ENCODE results near the gene CETN1. TPM values are rescaled to one million over a fixed set of nuclear protein-coding genes. Genes with fewer than 3 reads are reported as not detected.

The CETN1 gene
- total RNA-seq, 1 experiment from 2014 or later = not detected

- DNase-seq (ENCODE audit: low read depth, low spot score) = no peak
- in situ Hi-C loops (cut with HindIII; ENCODE audit: low pct_unique_long_range_greater_than_20kb, low sequenced_read_pairs) = no loop called here
Measured at GRCh38 chr18:573385-573784, 6.8 kb upstream of the CETN1 start.

- no peak for DNase-seq (ENCODE audit: low read depth, low spot score)
Measured at GRCh38 chr18:574149-574860, 5.9 kb upstream of the CETN1 start.

GRCh38 chr18:574865-575645, 5.1 kb upstream of the CETN1 start:
- in situ Hi-C loops (cut with HindIII; ENCODE audit: low pct_unique_long_range_greater_than_20kb, low sequenced_read_pairs) = no loop called here
- DNase-seq (ENCODE audit: low read depth, low spot score) = no peak

More at GRCh38 chr18:574149-574860, 5.9 kb upstream of the CETN1 start:
- in situ Hi-C loops (cut with HindIII; ENCODE audit: low pct_unique_long_range_greater_than_20kb, low sequenced_read_pairs) = no loop called here

DNA sequence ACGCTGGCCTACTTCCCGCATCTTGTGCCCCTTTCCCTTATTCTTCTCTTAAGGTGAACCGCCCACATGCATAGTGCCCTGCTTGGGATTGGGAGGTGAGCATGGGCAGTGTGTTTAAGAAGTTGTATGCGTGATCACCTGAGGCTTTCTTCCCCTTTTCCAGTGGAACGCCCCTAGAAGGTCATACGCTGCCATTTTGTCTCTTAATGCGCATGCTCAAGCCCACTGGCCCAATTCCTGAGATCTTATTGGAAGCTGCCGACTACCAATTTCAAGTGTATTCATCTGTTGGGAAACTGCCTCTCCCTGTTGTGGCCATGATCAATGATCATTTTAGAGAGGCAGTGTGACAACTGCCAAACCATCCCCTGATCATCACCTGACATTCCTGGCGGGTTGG, 3.3 kb upstream of the CETN1 start:
- DNase-seq (ENCODE audit: low read depth, low spot score) = no peak
- in situ Hi-C loops (cut with HindIII; ENCODE audit: low pct_unique_long_range_greater_than_20kb, low sequenced_read_pairs) = no loop called here

- in situ Hi-C loops (cut with HindIII; ENCODE audit: low pct_unique_long_range_greater_than_20kb, low sequenced_read_pairs) = no loop called here
- no peak for DNase-seq (ENCODE audit: low read depth, low spot score)
Measured at GRCh38 chr18:577643-578375, 2.4 kb upstream of the CETN1 start.

- in situ Hi-C loops (cut with HindIII; ENCODE audit: low pct_unique_long_range_greater_than_20kb, low sequenced_read_pairs) = no loop called here
- DNase-seq (ENCODE audit: low read depth, low spot score) = no peak
Measured at GRCh38 chr18:579238-579637, 942 bp upstream of the CETN1 start.

- no peak for DNase-seq (ENCODE audit: low read depth, low spot score)
- in situ Hi-C loops (cut with HindIII; ENCODE audit: low pct_unique_long_range_greater_than_20kb, low sequenced_read_pairs) = no loop called here
Measured at GRCh38 chr18:581096-581495, 916 bp downstream of the CETN1 start.

- in situ Hi-C loops (cut with HindIII; ENCODE audit: low pct_unique_long_range_greater_than_20kb, low sequenced_read_pairs) = no loop called here
- DNase-seq (ENCODE audit: low read depth, low spot score) = no peak
Measured at GRCh38 chr18:582465-582864, 2.3 kb downstream of the CETN1 start.

DNA sequence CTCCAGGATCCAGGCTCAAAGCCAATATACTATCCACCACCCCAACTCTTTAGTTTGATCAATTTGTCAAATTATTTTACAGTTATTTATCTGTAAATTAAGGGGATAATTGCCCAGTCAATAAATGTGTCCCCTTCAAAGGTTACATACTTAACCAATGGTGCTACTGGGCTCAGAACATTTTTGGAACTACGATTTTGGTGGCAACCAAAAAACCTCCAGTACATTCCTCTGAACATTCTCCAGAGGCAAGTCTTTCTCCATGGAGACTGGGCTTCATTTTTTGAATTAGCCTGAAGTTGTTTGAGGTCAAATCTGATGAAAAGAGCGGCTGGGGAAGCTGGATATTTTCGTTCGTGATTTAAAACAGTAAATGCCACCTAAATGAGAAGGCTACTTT, 14.9 kb downstream of the CETN1 start:
- DNase-seq (ENCODE audit: low read depth, low spot score) = no peak
- in situ Hi-C loops (cut with HindIII; ENCODE audit: low pct_unique_long_range_greater_than_20kb, low sequenced_read_pairs) = no loop called here

DNA sequence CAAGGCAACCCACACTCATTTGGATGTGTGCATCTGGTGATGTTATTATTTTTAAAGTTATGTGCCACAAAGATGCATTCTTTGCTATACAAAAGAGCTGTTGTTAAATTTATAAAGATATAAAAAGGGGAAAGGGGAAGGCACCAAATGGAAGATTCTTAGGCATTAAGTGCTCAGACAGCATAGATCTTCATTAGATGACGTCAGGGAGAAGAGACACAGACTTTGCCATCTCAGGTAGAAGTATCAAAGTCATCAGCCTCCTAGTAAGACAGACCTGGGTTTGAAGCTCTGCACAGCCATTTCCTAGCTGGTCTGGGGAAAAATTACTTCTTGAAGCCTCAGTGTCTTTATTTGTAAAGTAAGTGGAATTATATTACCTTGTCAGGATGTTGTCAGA, 15.4 kb downstream of the CETN1 start:
- in situ Hi-C loops (cut with HindIII; ENCODE audit: low pct_unique_long_range_greater_than_20kb, low sequenced_read_pairs) = no loop called here
- DNase-seq (ENCODE audit: low read depth, low spot score) = peak; percentile 26

- peak; percentile 38 for DNase-seq (ENCODE audit: low read depth, low spot score)
- in situ Hi-C loops (cut with HindIII; ENCODE audit: low pct_unique_long_range_greater_than_20kb, low sequenced_read_pairs) = no loop called here
Measured at GRCh38 chr18:596288-596881, 16.2 kb downstream of the CETN1 start.

DNA sequence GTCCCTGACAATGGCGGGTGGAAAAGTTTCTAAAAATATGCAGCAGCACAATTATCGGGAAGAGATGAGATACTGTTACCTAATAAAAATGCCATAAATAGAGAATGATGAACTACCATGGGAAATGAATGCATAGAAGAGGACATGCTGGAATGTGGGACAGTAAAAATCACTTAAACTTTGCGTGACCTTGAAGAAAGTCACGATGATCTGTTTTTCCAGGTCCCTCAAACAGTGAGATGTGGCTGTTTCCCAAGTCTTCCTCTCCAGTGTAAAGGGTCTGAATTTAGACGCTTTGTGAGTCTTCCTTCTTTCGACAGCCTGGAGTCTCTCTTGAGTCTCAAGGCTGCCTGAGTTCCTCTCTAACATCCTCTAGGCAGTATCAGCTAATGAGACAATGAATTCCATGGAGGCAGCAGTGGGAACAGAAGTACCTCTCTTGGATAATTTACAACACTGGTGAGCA, 18.0 kb downstream of the CETN1 start:
- in situ Hi-C loops (cut with HindIII; ENCODE audit: low pct_unique_long_range_greater_than_20kb, low sequenced_read_pairs) = no loop called here
- no peak for DNase-seq (ENCODE audit: low read depth, low spot score)

DNA sequence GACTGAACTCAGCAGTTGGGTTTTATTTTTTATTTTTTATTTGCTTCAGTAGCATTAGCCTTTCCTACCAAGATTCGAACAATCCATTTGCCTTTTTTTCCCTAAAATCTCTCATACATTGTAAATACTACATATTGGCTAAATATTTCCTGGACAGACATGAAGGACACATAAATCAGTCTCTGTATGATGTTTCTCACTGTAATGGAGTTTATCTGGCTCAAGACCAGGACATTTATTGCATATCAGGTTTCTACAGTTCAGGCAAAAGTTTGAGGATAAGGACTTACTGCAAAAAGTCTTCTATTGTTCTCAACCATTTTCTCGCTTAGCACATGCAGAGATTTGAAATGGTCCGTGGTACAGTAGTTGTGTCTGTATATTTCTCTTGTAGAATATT, 19.9 kb downstream of the CETN1 start:
- in situ Hi-C loops (cut with HindIII; ENCODE audit: low pct_unique_long_range_greater_than_20kb, low sequenced_read_pairs) = no loop called here
- no peak for DNase-seq (ENCODE audit: low read depth, low spot score)

GRCh38 chr18:604771-605170, 24.6 kb downstream of the CETN1 start:
- in situ Hi-C loops (cut with HindIII; ENCODE audit: low pct_unique_long_range_greater_than_20kb, low sequenced_read_pairs) = no loop called here
- DNase-seq (ENCODE audit: low read depth, low spot score) = no peak

DNA sequence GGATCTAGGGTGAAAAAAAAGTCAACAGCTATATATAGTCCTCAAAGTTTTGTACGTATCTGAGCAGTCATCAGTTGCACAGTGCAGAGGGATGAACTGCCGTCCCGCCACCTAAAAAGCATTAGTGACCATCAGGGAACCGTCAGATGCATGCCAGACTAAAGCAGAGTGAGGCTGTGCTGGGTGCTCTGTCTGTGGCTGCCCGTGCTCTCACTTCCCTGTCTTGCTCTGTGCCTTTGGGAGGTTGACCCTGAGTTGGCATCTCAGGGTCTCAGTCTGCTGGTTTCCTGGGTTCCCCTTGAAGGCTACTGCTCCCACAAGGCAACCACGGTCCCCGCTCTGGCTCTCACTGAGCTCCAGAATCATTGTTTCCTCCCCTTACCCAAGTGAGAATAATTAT, 27.8 kb downstream of the CETN1 start:
- no peak for DNase-seq (ENCODE audit: low read depth, low spot score)
- in situ Hi-C loops (cut with HindIII; ENCODE audit: low pct_unique_long_range_greater_than_20kb, low sequenced_read_pairs) = no loop called here

- in situ Hi-C loops (cut with HindIII; ENCODE audit: low pct_unique_long_range_greater_than_20kb, low sequenced_read_pairs) = no loop called here
- DNase-seq (ENCODE audit: low read depth, low spot score) = no peak
Measured at GRCh38 chr18:610214-610928, 30.2 kb downstream of the CETN1 start.

DNA sequence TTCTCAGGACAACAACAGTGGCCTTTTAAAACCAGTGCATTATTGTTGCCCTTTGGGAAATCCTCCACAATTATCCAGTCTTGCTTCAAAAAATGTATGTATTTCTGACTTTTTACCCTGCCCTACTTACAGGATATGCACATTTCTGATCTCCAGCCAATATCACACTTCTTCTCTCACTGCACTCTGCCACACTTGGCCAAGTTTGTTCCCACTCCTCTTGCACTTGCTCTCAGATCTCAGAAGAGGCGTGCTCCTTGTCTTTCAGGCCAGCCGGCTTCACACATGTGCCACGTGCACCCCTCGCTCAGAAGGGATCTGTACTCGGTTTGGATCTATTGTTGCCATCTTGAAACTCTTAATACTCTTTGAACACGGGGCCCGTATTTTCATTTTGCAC, 32.0 kb downstream of the CETN1 start:
- DNase-seq (ENCODE audit: low read depth, low spot score) = no peak
- in situ Hi-C loops (cut with HindIII; ENCODE audit: low pct_unique_long_range_greater_than_20kb, low sequenced_read_pairs) = no loop called here

Measured in SK-MEL-5 (cell line).